ENCODE data around the gene SLIT1.

The SLIT1 gene

GRCh38 chr10:97185326-97186058, at the start of gene SLIT1:
TSS of gene SLIT1 (minus strand) at chr10:97185959. CDS start at chr10:97185674, 285 bp downstream.
- no peak for DNase-seq

GRCh38 chr10:97235353-97235752, 49.6 kb upstream of the SLIT1 start:
- DNase-seq, result no peak

- peak; percentile 11 for DNase-seq
Observed at GRCh38 chr10:97234400-97234799, 48.6 kb upstream of the SLIT1 start.

GRCh38 chr10:97230146-97230545, 44.4 kb upstream of the SLIT1 start:
- DNase-seq, result no peak

GRCh38 chr10:97229322-97230015, 43.7 kb upstream of the SLIT1 start:
- no peak for DNase-seq

- DNase-seq, result no peak
Observed at GRCh38 chr10:97228775-97229157, 43.0 kb upstream of the SLIT1 start.

GRCh38 chr10:97228130-97228774, 42.5 kb upstream of the SLIT1 start:
- no peak for DNase-seq

- DNase-seq, result no peak
Observed at GRCh38 chr10:97226398-97226797, 40.6 kb upstream of the SLIT1 start.

GRCh38 chr10:97224483-97225435, 39.0 kb upstream of the SLIT1 start:
- DNase-seq, result no peak

- DNase-seq, result peak; percentile 10
Observed at GRCh38 chr10:97222326-97222961, 36.7 kb upstream of the SLIT1 start.

GRCh38 chr10:97220355-97220754, 34.6 kb upstream of the SLIT1 start:
- DNase-seq, result peak; percentile 56

- DNase-seq, result no peak
Observed at GRCh38 chr10:97217299-97217698, 31.5 kb upstream of the SLIT1 start.

- no peak for DNase-seq
Observed at GRCh38 chr10:97215619-97216260, 30.0 kb upstream of the SLIT1 start.

GRCh38 chr10:97213431-97213830, 27.7 kb upstream of the SLIT1 start:
- no peak for DNase-seq

GRCh38 chr10:97211229-97211628, 25.5 kb upstream of the SLIT1 start:
- no peak for DNase-seq

GRCh38 chr10:97210543-97210960, 24.8 kb upstream of the SLIT1 start:
- peak; percentile 17 for DNase-seq

- DNase-seq, result no peak
Observed at GRCh38 chr10:97207756-97208346, 22.1 kb upstream of the SLIT1 start.

- DNase-seq, result no peak
Observed at GRCh38 chr10:97207131-97207530, 21.4 kb upstream of the SLIT1 start.

GRCh38 chr10:97204826-97205679, 19.3 kb upstream of the SLIT1 start:
- DNase-seq, result no peak

GRCh38 chr10:97203220-97203619, 17.5 kb upstream of the SLIT1 start:
- no peak for DNase-seq

All from DMS79 treated with DMSO at 0.1 percent for 48 hours (cell line).